SK-N-SH treated with all-trans-retinoic acid at 6 μM for 48 hours (cell line): ENCODE results near the gene MORC4.

Experiments
- ARNTL ChIP-seq: fragments of 450-650 bp; formaldehyde crosslinking; IDR thresholded peaks from 2 replicates; pipeline ENCODE4 v1.5.0; 2020; ENCODE audit warnings: low read depth, mild to moderate bottlenecking, moderate library complexity, borderline replicate concordance
- CSDC2 ChIP-seq: fragments of 250-450 bp; sonication (Bioruptor Pico); IDR thresholded peaks from 2 replicates; pipeline ENCODE4 v1.5.0; 2020; ENCODE audit warnings: mild to moderate bottlenecking, moderate library complexity
- GLIS3 ChIP-seq: fragments of 250-450 bp; sonication (Bioruptor Pico); IDR thresholded peaks from 2 replicates; pipeline ENCODE4 v1.5.0; 2020; ENCODE audit warnings: mild to moderate bottlenecking, moderate library complexity
- ISL1 ChIP-seq: fragments of 250-450 bp; sonication (Bioruptor Pico); IDR thresholded peaks from 2 replicates; pipeline ENCODE4 v2.1.2; 2022; ENCODE audit warnings: mild to moderate bottlenecking, moderate library complexity
- OSR1 ChIP-seq: fragments of 250-450 bp; sonication (Bioruptor Pico); IDR thresholded peaks from 2 replicates; pipeline ENCODE4 v1.8.0; 2022; ENCODE audit warnings: moderate library complexity, mild to moderate bottlenecking, inconsistent platforms
- POU6F1 ChIP-seq: fragments of 250-450 bp; sonication (Bioruptor Pico); IDR thresholded peaks from 2 replicates; pipeline ENCODE4 v1.8.0; 2021; ENCODE audit warnings: low read depth, mild to moderate bottlenecking, moderate library complexity, borderline replicate concordance
- RARB ChIP-seq: fragments of 250-450 bp; sonication (Bioruptor Pico); IDR thresholded peaks from 2 replicates; pipeline ENCODE4 v1.8.0; 2021; ENCODE audit warnings: mild to moderate bottlenecking, moderate library complexity
- TCF4 ChIP-seq: fragments of 250-450 bp; sonication (Bioruptor Pico); IDR thresholded peaks from 2 replicates; pipeline ENCODE4 v1.8.0; 2021; ENCODE audit warnings: mild to moderate bottlenecking, moderate library complexity, borderline replicate concordance
- TSHZ2 ChIP-seq: fragments of 250-450 bp; sonication (Bioruptor Pico); IDR thresholded peaks from 2 replicates; pipeline ENCODE4 v1.5.0; 2020; ENCODE audit warnings: mild to moderate bottlenecking, moderate library complexity
- ZFP3 ChIP-seq: fragments of 250-450 bp; sonication (Bioruptor Pico); IDR thresholded peaks from 2 replicates; pipeline ENCODE4 v1.5.0; 2020; ENCODE audit warnings: mild to moderate bottlenecking, moderate library complexity
- ZFP30 ChIP-seq: fragments of 450-650 bp; formaldehyde crosslinking; IDR thresholded peaks from 2 replicates; pipeline ENCODE4 v1.5.0; 2022; ENCODE audit warnings: mild to moderate bottlenecking, moderate library complexity
- ZNF565 ChIP-seq: fragments of 450-650 bp; formaldehyde crosslinking; conservative IDR thresholded peaks from 2 replicates; pipeline ENCODE4 v1.5.0; 2020; ENCODE audit warnings: low read depth, mild to moderate bottlenecking, moderate library complexity
- ZNF70 ChIP-seq: fragments of 450-650 bp; formaldehyde crosslinking; IDR thresholded peaks from 2 replicates; pipeline ENCODE4 v1.5.0; 2020; ENCODE audit warnings: mild to moderate bottlenecking, moderate library complexity
- ZNF8 ChIP-seq: fragments of 450-650 bp; formaldehyde crosslinking; IDR thresholded peaks from 2 replicates; pipeline ENCODE4 v1.5.0; 2020; ENCODE audit warnings: mild to moderate bottlenecking, moderate library complexity

- no peak for TF ChIP-seq ISL1 (CRISPR knock-in tag)
- no peak for TF ChIP-seq POU6F1
- no peak for TF ChIP-seq ZFP3
- TF ChIP-seq ARNTL (CRISPR knock-in tag): no peak
- TF ChIP-seq CSDC2: no peak
- TF ChIP-seq GLIS3: no peak
- no peak for TF ChIP-seq ZNF565
- TF ChIP-seq ZNF8: no peak
- no peak for TF ChIP-seq RARB (CRISPR knock-in tag)
- TF ChIP-seq TSHZ2 (CRISPR knock-in tag): no peak
- TF ChIP-seq ZFP30 (CRISPR knock-in tag): no peak
- TF ChIP-seq TCF4 (CRISPR knock-in tag): no peak
- TF ChIP-seq OSR1 (CRISPR knock-in tag): no peak
- TF ChIP-seq ZNF70: no peak
Observed at GRCh38 chrX:107047622-107048021, 47.6 kb upstream of the MORC4 start.
